K562 (cell line): ENCODE measurements around the gene PPFIBP2. TPM values are rescaled to one million over a fixed set of nuclear protein-coding genes. Genes with fewer than 3 reads are reported as not detected.

Experiments used
- FOXJ2 ChIP-seq: fragments of 200-800 bp; sonication (Bioruptor generic); IDR thresholded peaks from 2 replicates; pipeline ENCODE4 v1.6.1; 2016; ENCODE audit warnings: missing genetic modification characterization, missing compliant biosample characterization
- JUNB ChIP-seq: fragments of 450-650 bp; formaldehyde crosslinking; conservative IDR thresholded peaks from 2 replicates; pipeline ENCODE4 v1.4.0; 2020; ENCODE audit warnings: mild to moderate bottlenecking
- KAT2B ChIP-seq: IDR thresholded peaks from one replicate; pipeline ENCODE4 v1.6.1; 2012; ENCODE audit warnings: low read depth, mild to moderate bottlenecking, control low read depth, inconsistent platforms, low read length, moderate library complexity
- NCOA4 ChIP-seq: fragments of 450-650 bp; IDR thresholded peaks from 2 replicates; pipeline ENCODE4 v1.6.1; 2018; ENCODE audit warnings: mild to moderate bottlenecking; ENCODE audit not compliant: partially characterized antibody
- NFRKB ChIP-seq: fragments of 450-650 bp; IDR thresholded peaks from 2 replicates; pipeline ENCODE4 v1.6.1; 2016; ENCODE audit warnings: low read depth
- PHB ChIP-seq: fragments of 250-450 bp; sonication (Bioruptor Pico); IDR thresholded peaks from 2 replicates; pipeline ENCODE4 v1.5.0; 2021
- PHF8 ChIP-seq: fragments of 200-600 bp; sonication (generic); IDR thresholded peaks from 2 replicates; pipeline ENCODE4 v1.6.1; 2012; ENCODE audit warnings: mixed run types, mild to moderate bottlenecking, inconsistent platforms, low read length, moderate library complexity, borderline replicate concordance
- PTRF ChIP-seq: fragments of 450-650 bp; IDR thresholded peaks from 2 replicates; pipeline ENCODE4 v1.6.1; 2016; ENCODE audit warnings: mild to moderate bottlenecking, missing genetic modification characterization, missing compliant biosample characterization
- RFX7 ChIP-seq: fragments of 250-450 bp; sonication (Bioruptor Pico); IDR thresholded peaks from 2 replicates; pipeline ENCODE4 v1.5.1; 2021; ENCODE audit warnings: mild to moderate bottlenecking
- SNIP1 ChIP-seq: fragments of 450-650 bp; IDR thresholded peaks from 2 replicates; pipeline ENCODE4 v1.7.1; 2017; ENCODE audit warnings: low read depth, mild to moderate bottlenecking
- SRF ChIP-seq, 2 experiments: fragments of 250-450, 450-650 bp in 1 of 2; sonication (Bioruptor Pico) in 1 of 2; sonication (generic) in 1 of 2; formaldehyde crosslinking; IDR thresholded peaks; 2 replicates each; pipeline versions ENCODE4 v1.5.0 to v1.5.1; 2020 to 2022; ENCODE audit warnings: mild to moderate bottlenecking in 1 of 2, missing genetic modification reagents in 1 of 2
- TSC22D4 ChIP-seq: fragments of 450-650 bp; IDR thresholded peaks from 2 replicates; pipeline ENCODE4 v1.6.1; 2016; ENCODE audit warnings: missing genetic modification characterization, missing biosample characterization, control low read depth
- XRCC4 ChIP-seq: IDR thresholded peaks from one replicate; pipeline ENCODE4 v1.6.1; 2011; ENCODE audit not compliant: insufficient read depth, insufficient read length; ENCODE audit errors: extremely low read depth
- ZFP30 ChIP-seq: fragments of 250-450 bp; sonication (Bioruptor Pico); IDR thresholded peaks from 2 replicates; pipeline ENCODE4 v1.8.0; 2022; ENCODE audit warnings: moderate library complexity, mild to moderate bottlenecking, inconsistent platforms, borderline replicate concordance
- ZNF165 ChIP-seq: fragments of 250-450 bp; sonication (Bioruptor Pico); IDR thresholded peaks from 2 replicates; pipeline ENCODE4 v1.4.0; 2020; ENCODE audit warnings: borderline replicate concordance
- polyA plus RNA-seq, 8 experiments: library from polyadenylated mRNA; depleted of rRNA in 4 of 8; stranded (reverse) in 5 of 8; unstranded in 3 of 8; fragments of >200 nt; fragmentation: Nextera tagmentation in 2 of 8; fragmentation: Illumina TruSeq in 1 of 8; extraction: Ambion mirVana in 2 of 8; extraction: Trizol in 1 of 8; gene quantifications; 2 replicates each; pipeline versions ENCODE4 v1.2.1 to v1.2.3, GENCODE V29; 2011 to 2014; ENCODE audit warnings: inconsistent platforms in 1 of 8, missing spikeins in 1 of 8
- total RNA-seq, 7 experiments: library from RNA; depleted of rRNA in 6 of 7; stranded (reverse); fragments of >200 nt in 6 of 7; fragmentation: Illumina TruSeq in 2 of 7; extraction: Trizol in 2 of 7; gene quantifications; 2 replicates each; pipeline versions ENCODE4 v1.2.1 to v1.2.3, GENCODE V29; 2011 to 2021; ENCODE audit warnings: low replicate concordance in 1 of 7
- TF ChIP-seq, protein P1 (sequence below): fragments of 250-450 bp; sonication (Bioruptor Pico); IDR thresholded peaks from 2 replicates; pipeline ENCODE4 v1.5.0; 2022; ENCODE audit warnings: mild to moderate bottlenecking
- TF ChIP-seq, protein P2 (sequence below): fragments of 250-450 bp; sonication (Bioruptor Pico); IDR thresholded peaks from 2 replicates; pipeline ENCODE4 v1.8.0; 2021; ENCODE audit warnings: moderate library complexity, mild to moderate bottlenecking, inconsistent platforms
- TF ChIP-seq, protein P3 (sequence below): fragments of 250-450 bp; sonication (Bioruptor Pico); IDR thresholded peaks from 2 replicates; pipeline ENCODE4 v1.8.0; 2022; ENCODE audit warnings: moderate library complexity, mild to moderate bottlenecking, inconsistent platforms
- TF ChIP-seq, protein P4 (sequence below): fragments of 450-650 bp; formaldehyde crosslinking; IDR thresholded peaks from 2 replicates; pipeline ENCODE4 v1.4.0; 2020; ENCODE audit warnings: mild to moderate bottlenecking, moderate library complexity
- TF ChIP-seq, protein P5 (sequence below): sonication (generic); formaldehyde crosslinking; IDR thresholded peaks from 2 replicates; pipeline ENCODE4 v1.8.1; 2022; ENCODE audit warnings: missing genetic modification reagents

PPFIBP2 gene
- total and polyA plus RNA-seq, 9 of the 15 experiments (the other 6 are each of a cell fraction or from before 2014, with no cell fraction given), result 0.18 to 3.4 (median 1.2) TPM

DNA sequence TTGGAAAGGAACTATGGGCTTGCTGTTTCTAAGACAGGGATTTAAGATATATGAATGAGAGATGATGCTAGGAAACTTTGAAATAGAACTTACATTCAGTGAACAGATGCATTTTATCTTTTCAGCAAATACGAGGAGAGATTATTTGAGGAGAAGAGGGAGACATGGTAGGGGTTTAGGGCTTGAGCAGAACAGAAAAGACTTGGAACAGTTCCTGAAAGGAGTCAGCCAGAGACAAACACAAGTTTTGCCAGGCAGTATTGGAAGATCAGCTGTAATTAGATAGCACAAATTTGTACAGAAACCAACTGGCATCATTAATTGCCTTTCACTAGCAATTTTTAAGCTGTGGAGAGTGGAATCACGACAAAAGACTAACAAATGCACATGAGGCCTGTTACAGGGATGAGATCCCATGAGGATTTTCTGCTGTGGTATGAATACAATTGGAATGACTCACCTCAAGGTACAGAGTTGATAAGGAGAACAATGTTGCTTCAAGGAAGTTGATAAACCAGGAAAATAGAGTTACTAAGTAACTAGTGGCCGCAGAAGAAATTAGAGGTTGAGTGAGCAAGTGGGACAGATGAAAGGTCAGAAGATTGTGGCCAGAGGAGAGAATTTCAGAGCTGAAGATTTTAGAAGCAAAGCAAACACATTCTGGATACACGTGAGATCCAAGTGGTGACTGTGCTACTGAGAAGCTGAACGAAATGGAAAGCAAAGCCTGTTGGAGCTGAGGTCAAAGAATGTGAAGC is 91.6 kb downstream of the PPFIBP2 start (continued):
- TF ChIP-seq FOXJ2 (tag), result no peak
- no peak for TF ChIP-seq JUNB (CRISPR knock-in tag)
- TF ChIP-seq RFX7, result no peak
- TF ChIP-seq ZFP30 (CRISPR knock-in tag), result no peak
- no peak for TF ChIP-seq NFRKB
- TF ChIP-seq, protein P1, sequence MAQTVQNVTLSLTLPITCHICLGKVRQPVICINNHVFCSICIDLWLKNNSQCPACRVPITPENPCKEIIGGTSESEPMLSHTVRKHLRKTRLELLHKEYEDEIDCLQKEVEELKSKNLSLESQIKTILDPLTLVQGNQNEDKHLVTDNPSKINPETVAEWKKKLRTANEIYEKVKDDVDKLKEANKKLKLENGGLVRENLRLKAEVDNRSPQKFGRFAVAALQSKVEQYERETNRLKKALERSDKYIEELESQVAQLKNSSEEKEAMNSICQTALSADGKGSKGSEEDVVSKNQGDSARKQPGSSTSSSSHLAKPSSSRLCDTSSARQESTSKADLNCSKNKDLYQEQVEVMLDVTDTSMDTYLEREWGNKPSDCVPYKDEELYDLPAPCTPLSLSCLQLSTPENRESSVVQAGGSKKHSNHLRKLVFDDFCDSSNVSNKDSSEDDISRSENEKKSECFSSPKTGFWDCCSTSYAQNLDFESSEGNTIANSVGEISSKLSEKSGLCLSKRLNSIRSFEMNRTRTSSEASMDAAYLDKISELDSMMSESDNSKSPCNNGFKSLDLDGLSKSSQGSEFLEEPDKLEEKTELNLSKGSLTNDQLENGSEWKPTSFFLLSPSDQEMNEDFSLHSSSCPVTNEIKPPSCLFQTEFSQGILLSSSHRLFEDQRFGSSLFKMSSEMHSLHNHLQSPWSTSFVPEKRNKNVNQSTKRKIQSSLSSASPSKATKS (CRISPR knock-in tag), result no peak
- TF ChIP-seq, protein P2, sequence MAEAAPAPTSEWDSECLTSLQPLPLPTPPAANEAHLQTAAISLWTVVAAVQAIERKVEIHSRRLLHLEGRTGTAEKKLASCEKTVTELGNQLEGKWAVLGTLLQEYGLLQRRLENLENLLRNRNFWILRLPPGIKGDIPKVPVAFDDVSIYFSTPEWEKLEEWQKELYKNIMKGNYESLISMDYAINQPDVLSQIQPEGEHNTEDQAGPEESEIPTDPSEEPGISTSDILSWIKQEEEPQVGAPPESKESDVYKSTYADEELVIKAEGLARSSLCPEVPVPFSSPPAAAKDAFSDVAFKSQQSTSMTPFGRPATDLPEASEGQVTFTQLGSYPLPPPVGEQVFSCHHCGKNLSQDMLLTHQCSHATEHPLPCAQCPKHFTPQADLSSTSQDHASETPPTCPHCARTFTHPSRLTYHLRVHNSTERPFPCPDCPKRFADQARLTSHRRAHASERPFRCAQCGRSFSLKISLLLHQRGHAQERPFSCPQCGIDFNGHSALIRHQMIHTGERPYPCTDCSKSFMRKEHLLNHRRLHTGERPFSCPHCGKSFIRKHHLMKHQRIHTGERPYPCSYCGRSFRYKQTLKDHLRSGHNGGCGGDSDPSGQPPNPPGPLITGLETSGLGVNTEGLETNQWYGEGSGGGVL (CRISPR knock-in tag), result no peak
- TF ChIP-seq SNIP1, result no peak
- no peak for TF ChIP-seq ZNF165 (CRISPR knock-in tag)
- no peak for TF ChIP-seq TSC22D4 (tag)
- TF ChIP-seq PTRF (tag), result no peak
- TF ChIP-seq PHB (CRISPR knock-in tag), result no peak
- TF ChIP-seq SRF (CRISPR knock-in tag; IDR thresholded peaks at IDR 0.05), result no peak
- TF ChIP-seq, protein P3, sequence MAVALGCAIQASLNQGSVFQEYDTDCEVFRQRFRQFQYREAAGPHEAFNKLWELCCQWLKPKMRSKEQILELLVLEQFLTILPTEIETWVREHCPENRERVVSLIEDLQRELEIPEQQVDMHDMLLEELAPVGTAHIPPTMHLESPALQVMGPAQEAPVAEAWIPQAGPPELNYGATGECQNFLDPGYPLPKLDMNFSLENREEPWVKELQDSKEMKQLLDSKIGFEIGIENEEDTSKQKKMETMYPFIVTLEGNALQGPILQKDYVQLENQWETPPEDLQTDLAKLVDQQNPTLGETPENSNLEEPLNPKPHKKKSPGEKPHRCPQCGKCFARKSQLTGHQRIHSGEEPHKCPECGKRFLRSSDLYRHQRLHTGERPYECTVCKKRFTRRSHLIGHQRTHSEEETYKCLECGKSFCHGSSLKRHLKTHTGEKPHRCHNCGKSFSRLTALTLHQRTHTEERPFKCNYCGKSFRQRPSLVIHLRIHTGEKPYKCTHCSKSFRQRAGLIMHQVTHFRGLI, result no peak
- no peak for TF ChIP-seq KAT2B
- TF ChIP-seq, protein P4, sequence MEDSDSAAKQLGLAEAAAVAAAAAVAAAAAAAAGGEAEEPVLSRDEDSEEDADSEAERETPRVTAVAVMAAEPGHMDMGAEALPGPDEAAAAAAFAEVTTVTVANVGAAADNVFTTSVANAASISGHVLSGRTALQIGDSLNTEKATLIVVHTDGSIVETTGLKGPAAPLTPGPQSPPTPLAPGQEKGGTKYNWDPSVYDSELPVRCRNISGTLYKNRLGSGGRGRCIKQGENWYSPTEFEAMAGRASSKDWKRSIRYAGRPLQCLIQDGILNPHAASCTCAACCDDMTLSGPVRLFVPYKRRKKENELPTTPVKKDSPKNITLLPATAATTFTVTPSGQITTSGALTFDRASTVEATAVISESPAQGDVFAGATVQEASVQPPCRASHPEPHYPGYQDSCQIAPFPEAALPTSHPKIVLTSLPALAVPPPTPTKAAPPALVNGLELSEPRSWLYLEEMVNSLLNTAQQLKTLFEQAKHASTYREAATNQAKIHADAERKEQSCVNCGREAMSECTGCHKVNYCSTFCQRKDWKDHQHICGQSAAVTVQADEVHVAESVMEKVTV (CRISPR knock-in tag), result no peak
- no peak for TF ChIP-seq XRCC4
- no peak for TF ChIP-seq NCOA4
- TF ChIP-seq, protein P5, sequence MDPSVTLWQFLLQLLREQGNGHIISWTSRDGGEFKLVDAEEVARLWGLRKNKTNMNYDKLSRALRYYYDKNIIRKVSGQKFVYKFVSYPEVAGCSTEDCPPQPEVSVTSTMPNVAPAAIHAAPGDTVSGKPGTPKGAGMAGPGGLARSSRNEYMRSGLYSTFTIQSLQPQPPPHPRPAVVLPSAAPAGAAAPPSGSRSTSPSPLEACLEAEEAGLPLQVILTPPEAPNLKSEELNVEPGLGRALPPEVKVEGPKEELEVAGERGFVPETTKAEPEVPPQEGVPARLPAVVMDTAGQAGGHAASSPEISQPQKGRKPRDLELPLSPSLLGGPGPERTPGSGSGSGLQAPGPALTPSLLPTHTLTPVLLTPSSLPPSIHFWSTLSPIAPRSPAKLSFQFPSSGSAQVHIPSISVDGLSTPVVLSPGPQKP (CRISPR knock-in tag), result no peak
- TF ChIP-seq PHF8, result no peak
